WTC11 (cell line): ENCODE results near the gene APOL3. TPM values are rescaled to one million over a fixed set of nuclear protein-coding genes. Genes with fewer than 3 reads are reported as not detected.

Experiments
- ATAC-seq: fragments of 200-7000 bp; cut with Tn5 transposase; 2 replicates; pipeline ENCODE4 v1.10.0; 2021; ENCODE audit warnings: mild to moderate bottlenecking, moderate library complexity
- CTCF ChIA-PET: fragments of 300-600 bp; sonication (Branson Sonifier 250); formaldehyde crosslinking; loops from one replicate; lab custom pipeline; 2021; ENCODE audit warnings: antibody characterized with exemption; lab: Charles Lee
- POLR2A ChIA-PET: fragments of 350-600 bp; sonication (Branson Sonifier 250); formaldehyde crosslinking; loops from one replicate; lab custom pipeline; 2021; ENCODE audit warnings: antibody characterized with exemption; lab: Charles Lee
- DNase-seq: peaks from one replicate; pipeline ENCODE4 v3.0.0; 2021; ENCODE audit warnings: low spot score
- H3K27ac Mint-ChIP-seq: 2 replicates; pipeline ENCODE4 v1.8.0; 2021; ENCODE audit warnings: mixed read lengths
- H3K27me3 Mint-ChIP-seq: 2 replicates; pipeline ENCODE4 v1.8.0; 2021; ENCODE audit warnings: low read depth, mild to moderate bottlenecking, moderate library complexity, mixed read lengths
- H3K36me3 Mint-ChIP-seq: 2 replicates; pipeline ENCODE4 v1.8.0; 2021; ENCODE audit warnings: mixed read lengths
- H3K4me1 Mint-ChIP-seq: 2 replicates; pipeline ENCODE4 v1.8.0; 2022; ENCODE audit warnings: mixed read lengths
- H3K4me3 Mint-ChIP-seq: 2 replicates; pipeline ENCODE4 v1.8.0; 2021; ENCODE audit warnings: mild to moderate bottlenecking, moderate library complexity, mixed read lengths
- H3K9me3 Mint-ChIP-seq: 2 replicates; pipeline ENCODE4 v1.8.0; 2021; ENCODE audit warnings: mixed read lengths
- CREB1 ChIP-seq: sonication (generic); formaldehyde crosslinking; IDR thresholded peaks from 2 replicates; pipeline ENCODE4 v1.8.0; 2023; ENCODE audit warnings: mild to moderate bottlenecking, missing genetic modification reagents
- FOXJ3 ChIP-seq: sonication (generic); formaldehyde crosslinking; IDR thresholded peaks from 2 replicates; pipeline ENCODE4 v1.9.0; 2021; ENCODE audit warnings: missing genetic modification reagents, mild to moderate bottlenecking, borderline replicate concordance
- FOXK1 ChIP-seq: sonication (generic); formaldehyde crosslinking; IDR thresholded peaks from 2 replicates; pipeline ENCODE4 v1.8.0; 2022; ENCODE audit warnings: mild to moderate bottlenecking, moderate library complexity, missing genetic modification reagents
- NFATC4 ChIP-seq: fragments of 250-450 bp; sonication (Bioruptor Pico); IDR thresholded peaks from 2 replicates; pipeline ENCODE4 v1.9.0; 2021; ENCODE audit warnings: mild to moderate bottlenecking
- SMAD3 ChIP-seq: sonication (generic); formaldehyde crosslinking; IDR thresholded peaks from 2 replicates; pipeline ENCODE4 v1.8.0; 2022; ENCODE audit warnings: missing genetic modification reagents, mild to moderate bottlenecking, borderline replicate concordance
- SMAD4 ChIP-seq: sonication (generic); formaldehyde crosslinking; IDR thresholded peaks from 2 replicates; pipeline ENCODE4 v1.8.0; 2022; ENCODE audit warnings: mild to moderate bottlenecking, missing genetic modification reagents
- SP1 ChIP-seq: sonication (generic); formaldehyde crosslinking; conservative IDR thresholded peaks from 2 replicates; pipeline ENCODE4 v1.8.1; 2022; ENCODE audit warnings: missing genetic modification reagents
- TEAD1 ChIP-seq: sonication (generic); formaldehyde crosslinking; IDR thresholded peaks from 2 replicates; pipeline ENCODE4 v1.8.0; 2022; ENCODE audit warnings: mild to moderate bottlenecking, missing genetic modification reagents
- ZNF317 ChIP-seq: sonication (generic); formaldehyde crosslinking; IDR thresholded peaks from 2 replicates; pipeline ENCODE4 v1.8.1; 2023; ENCODE audit warnings: low read depth, mild to moderate bottlenecking, moderate library complexity, missing genetic modification reagents, borderline replicate concordance
- total RNA-seq: library from RNA; stranded (reverse); gene quantifications from 3 replicates; pipeline ENCODE4 v1.2.3, GENCODE V29; 2021
- TF ChIP-seq, protein P1 (sequence below): sonication (generic); formaldehyde crosslinking; IDR thresholded peaks from 2 replicates; pipeline ENCODE4 v1.8.1; 2022; ENCODE audit warnings: mild to moderate bottlenecking, moderate library complexity, missing genetic modification reagents
- TF ChIP-seq, protein P2 (sequence below): fragments of 250-450 bp; sonication (Bioruptor Pico); IDR thresholded peaks from 2 replicates; pipeline ENCODE4 v1.8.0; 2021; ENCODE audit warnings: mild to moderate bottlenecking
- TF ChIP-seq, protein P3 (sequence below): sonication (generic); formaldehyde crosslinking; IDR thresholded peaks from 2 replicates; pipeline ENCODE4 v1.8.1; 2023; ENCODE audit warnings: mild to moderate bottlenecking, moderate library complexity, missing genetic modification reagents
- TF ChIP-seq, protein P4 (sequence below): sonication (generic); formaldehyde crosslinking; IDR thresholded peaks from 2 replicates; pipeline ENCODE4 v1.8.1; 2023; ENCODE audit warnings: mild to moderate bottlenecking, missing genetic modification reagents
- TF ChIP-seq, protein P5 (sequence below): sonication (generic); formaldehyde crosslinking; conservative IDR thresholded peaks from 2 replicates; pipeline ENCODE4 v1.8.1; 2022; ENCODE audit warnings: mild to moderate bottlenecking, missing genetic modification reagents
- TF ChIP-seq, protein P6 (sequence below): sonication (generic); formaldehyde crosslinking; IDR thresholded peaks from 2 replicates; pipeline ENCODE4 v1.8.1; 2023; ENCODE audit warnings: mild to moderate bottlenecking, missing genetic modification reagents, borderline replicate concordance
- TF ChIP-seq, protein P7 (sequence below): sonication (generic); formaldehyde crosslinking; conservative IDR thresholded peaks from 2 replicates; pipeline ENCODE4 v1.8.1; 2023; ENCODE audit warnings: mild to moderate bottlenecking, low read depth, missing genetic modification reagents, moderate library complexity
- TF ChIP-seq, protein P8 (sequence below): sonication (generic); formaldehyde crosslinking; IDR thresholded peaks from 2 replicates; pipeline ENCODE4 v1.8.1; 2022; ENCODE audit warnings: low read depth, mild to moderate bottlenecking, moderate library complexity, missing genetic modification reagents, borderline replicate concordance
- TF ChIP-seq, protein P9 (sequence below): fragments of 250-450 bp; sonication (Bioruptor Pico); IDR thresholded peaks from 2 replicates; pipeline ENCODE4 v2.1.2; 2022; ENCODE audit warnings: mild to moderate bottlenecking, moderate library complexity
- TF ChIP-seq, protein P10 (sequence below): sonication (generic); formaldehyde crosslinking; IDR thresholded peaks from 2 replicates; pipeline ENCODE4 v1.8.1; 2023; ENCODE audit warnings: mild to moderate bottlenecking, missing genetic modification reagents

APOL3 gene
- total RNA-seq, 1 experiment from 2014 or later, result 0.26 TPM

DNA sequence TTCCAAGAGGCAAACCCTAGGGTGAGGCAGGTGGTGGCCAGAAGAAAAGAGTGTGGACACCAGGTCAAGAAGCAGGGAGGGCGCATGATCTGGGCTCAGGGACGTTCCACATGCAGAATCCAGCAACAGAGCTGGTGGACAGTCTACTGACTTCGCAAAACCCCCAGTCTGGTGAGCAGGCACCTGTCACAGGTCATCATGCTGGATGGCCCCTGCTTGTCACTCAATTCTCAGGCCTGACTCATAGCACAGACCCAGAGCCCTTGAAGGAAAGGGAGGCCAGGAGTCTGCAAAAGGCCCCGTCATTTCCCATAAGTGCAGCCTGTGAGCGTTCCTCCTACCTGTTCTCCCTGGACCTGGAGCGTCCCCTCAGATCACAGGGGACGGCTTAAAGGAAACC lies 22.9 kb upstream of the APOL3 start (continued):
- TF ChIP-seq, protein P1, sequence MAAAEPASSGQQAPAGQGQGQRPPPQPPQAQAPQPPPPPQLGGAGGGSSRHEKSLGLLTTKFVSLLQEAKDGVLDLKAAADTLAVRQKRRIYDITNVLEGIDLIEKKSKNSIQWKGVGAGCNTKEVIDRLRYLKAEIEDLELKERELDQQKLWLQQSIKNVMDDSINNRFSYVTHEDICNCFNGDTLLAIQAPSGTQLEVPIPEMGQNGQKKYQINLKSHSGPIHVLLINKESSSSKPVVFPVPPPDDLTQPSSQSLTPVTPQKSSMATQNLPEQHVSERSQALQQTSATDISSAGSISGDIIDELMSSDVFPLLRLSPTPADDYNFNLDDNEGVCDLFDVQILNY (CRISPR knock-in tag), result no peak
- TF ChIP-seq, protein P2, sequence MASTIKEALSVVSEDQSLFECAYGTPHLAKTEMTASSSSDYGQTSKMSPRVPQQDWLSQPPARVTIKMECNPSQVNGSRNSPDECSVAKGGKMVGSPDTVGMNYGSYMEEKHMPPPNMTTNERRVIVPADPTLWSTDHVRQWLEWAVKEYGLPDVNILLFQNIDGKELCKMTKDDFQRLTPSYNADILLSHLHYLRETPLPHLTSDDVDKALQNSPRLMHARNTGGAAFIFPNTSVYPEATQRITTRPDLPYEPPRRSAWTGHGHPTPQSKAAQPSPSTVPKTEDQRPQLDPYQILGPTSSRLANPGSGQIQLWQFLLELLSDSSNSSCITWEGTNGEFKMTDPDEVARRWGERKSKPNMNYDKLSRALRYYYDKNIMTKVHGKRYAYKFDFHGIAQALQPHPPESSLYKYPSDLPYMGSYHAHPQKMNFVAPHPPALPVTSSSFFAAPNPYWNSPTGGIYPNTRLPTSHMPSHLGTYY (CRISPR knock-in tag), result no peak
- TF ChIP-seq FOXK1 (no peak), TEAD1 (no peak), SP1 (CRISPR knock-in tag) (no peak)
- TF ChIP-seq, protein P3, sequence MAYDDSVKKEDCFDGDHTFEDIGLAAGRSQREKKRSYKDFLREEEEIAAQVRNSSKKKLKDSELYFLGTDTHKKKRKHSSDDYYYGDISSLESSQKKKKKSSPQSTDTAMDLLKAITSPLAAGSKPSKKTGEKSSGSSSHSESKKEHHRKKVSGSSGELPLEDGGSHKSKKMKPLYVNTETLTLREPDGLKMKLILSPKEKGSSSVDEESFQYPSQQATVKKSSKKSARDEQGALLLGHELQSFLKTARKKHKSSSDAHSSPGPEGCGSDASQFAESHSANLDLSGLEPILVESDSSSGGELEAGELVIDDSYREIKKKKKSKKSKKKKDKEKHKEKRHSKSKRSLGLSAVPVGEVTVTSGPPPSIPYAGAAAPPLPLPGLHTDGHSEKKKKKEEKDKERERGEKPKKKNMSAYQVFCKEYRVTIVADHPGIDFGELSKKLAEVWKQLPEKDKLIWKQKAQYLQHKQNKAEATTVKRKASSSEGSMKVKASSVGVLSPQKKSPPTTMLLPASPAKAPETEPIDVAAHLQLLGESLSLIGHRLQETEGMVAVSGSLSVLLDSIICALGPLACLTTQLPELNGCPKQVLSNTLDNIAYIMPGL (CRISPR knock-in tag), result no peak
- TF ChIP-seq, protein P4, sequence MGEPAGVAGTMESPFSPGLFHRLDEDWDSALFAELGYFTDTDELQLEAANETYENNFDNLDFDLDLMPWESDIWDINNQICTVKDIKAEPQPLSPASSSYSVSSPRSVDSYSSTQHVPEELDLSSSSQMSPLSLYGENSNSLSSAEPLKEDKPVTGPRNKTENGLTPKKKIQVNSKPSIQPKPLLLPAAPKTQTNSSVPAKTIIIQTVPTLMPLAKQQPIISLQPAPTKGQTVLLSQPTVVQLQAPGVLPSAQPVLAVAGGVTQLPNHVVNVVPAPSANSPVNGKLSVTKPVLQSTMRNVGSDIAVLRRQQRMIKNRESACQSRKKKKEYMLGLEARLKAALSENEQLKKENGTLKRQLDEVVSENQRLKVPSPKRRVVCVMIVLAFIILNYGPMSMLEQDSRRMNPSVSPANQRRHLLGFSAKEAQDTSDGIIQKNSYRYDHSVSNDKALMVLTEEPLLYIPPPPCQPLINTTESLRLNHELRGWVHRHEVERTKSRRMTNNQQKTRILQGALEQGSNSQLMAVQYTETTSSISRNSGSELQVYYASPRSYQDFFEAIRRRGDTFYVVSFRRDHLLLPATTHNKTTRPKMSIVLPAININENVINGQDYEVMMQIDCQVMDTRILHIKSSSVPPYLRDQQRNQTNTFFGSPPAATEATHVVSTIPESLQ (CRISPR knock-in tag), result no peak
- TF ChIP-seq, protein P5, sequence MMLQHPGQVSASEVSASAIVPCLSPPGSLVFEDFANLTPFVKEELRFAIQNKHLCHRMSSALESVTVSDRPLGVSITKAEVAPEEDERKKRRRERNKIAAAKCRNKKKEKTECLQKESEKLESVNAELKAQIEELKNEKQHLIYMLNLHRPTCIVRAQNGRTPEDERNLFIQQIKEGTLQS (CRISPR knock-in tag), result no peak
- TF ChIP-seq, protein P6, sequence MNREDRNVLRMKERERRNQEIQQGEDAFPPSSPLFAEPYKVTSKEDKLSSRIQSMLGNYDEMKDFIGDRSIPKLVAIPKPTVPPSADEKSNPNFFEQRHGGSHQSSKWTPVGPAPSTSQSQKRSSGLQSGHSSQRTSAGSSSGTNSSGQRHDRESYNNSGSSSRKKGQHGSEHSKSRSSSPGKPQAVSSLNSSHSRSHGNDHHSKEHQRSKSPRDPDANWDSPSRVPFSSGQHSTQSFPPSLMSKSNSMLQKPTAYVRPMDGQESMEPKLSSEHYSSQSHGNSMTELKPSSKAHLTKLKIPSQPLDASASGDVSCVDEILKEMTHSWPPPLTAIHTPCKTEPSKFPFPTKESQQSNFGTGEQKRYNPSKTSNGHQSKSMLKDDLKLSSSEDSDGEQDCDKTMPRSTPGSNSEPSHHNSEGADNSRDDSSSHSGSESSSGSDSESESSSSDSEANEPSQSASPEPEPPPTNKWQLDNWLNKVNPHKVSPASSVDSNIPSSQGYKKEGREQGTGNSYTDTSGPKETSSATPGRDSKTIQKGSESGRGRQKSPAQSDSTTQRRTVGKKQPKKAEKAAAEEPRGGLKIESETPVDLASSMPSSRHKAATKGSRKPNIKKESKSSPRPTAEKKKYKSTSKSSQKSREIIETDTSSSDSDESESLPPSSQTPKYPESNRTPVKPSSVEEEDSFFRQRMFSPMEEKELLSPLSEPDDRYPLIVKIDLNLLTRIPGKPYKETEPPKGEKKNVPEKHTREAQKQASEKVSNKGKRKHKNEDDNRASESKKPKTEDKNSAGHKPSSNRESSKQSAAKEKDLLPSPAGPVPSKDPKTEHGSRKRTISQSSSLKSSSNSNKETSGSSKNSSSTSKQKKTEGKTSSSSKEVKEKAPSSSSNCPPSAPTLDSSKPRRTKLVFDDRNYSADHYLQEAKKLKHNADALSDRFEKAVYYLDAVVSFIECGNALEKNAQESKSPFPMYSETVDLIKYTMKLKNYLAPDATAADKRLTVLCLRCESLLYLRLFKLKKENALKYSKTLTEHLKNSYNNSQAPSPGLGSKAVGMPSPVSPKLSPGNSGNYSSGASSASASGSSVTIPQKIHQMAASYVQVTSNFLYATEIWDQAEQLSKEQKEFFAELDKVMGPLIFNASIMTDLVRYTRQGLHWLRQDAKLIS (CRISPR knock-in tag), result no peak

DNA sequence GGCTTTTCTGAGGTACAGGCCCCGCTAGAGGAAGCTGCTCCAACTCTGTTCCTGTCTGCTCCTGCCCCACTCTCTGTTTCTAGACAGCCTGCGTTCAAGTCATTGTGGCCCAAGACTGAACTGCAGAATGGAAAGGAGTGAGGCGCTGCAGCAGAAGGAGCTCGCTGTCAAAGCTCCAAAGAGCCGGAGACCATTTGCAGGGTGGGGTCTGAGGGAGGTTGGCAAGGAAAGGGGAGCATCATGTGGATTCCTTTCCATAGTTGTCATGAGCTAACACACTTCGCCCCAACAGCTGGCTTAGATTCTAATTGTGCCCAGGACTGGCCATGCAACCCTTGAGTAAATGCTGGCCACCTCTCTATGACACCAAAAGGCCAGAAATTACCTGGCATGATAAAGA lies 22.3 kb upstream of the APOL3 start:
- ChIA-PET POLR2A (no interaction called here), CTCF (interaction anchor here (0.7 to 2.3 kb wide), 8 partner anchors 12 to 304 kb away, joined by 3 to 9 read pairs (median 5); no protein-coding TSS in a partner anchor)
- H3K36me3 Mint-ChIP-seq, result no peaks in the 10 kb centered on the region
- H3K4me1 Mint-ChIP-seq, result peaks cover 13% of the 10 kb centered on the region
- H3K4me3 Mint-ChIP-seq, result no peak overlapping the region
- no peak overlapping the region for H3K27ac Mint-ChIP-seq
- H3K9me3 Mint-ChIP-seq, result no peaks in the 10 kb centered on the region
- ATAC-seq (no peak), DNase-seq (no peak)
- peaks cover under 1% of the 10 kb centered on the region; the same call in 1 of the 2 replicates for H3K27me3 Mint-ChIP-seq
- TF ChIP-seq ZNF317 (CRISPR knock-in tag) (no peak), SP1 (CRISPR knock-in tag) (no peak), SMAD3 (CRISPR knock-in tag) (no peak), CREB1 (CRISPR knock-in tag) (no peak), SMAD4 (CRISPR knock-in tag) (no peak), FOXJ3 (CRISPR knock-in tag) (no peak), NFATC4 (CRISPR knock-in tag) (no peak)
- TF ChIP-seq, protein P7, sequence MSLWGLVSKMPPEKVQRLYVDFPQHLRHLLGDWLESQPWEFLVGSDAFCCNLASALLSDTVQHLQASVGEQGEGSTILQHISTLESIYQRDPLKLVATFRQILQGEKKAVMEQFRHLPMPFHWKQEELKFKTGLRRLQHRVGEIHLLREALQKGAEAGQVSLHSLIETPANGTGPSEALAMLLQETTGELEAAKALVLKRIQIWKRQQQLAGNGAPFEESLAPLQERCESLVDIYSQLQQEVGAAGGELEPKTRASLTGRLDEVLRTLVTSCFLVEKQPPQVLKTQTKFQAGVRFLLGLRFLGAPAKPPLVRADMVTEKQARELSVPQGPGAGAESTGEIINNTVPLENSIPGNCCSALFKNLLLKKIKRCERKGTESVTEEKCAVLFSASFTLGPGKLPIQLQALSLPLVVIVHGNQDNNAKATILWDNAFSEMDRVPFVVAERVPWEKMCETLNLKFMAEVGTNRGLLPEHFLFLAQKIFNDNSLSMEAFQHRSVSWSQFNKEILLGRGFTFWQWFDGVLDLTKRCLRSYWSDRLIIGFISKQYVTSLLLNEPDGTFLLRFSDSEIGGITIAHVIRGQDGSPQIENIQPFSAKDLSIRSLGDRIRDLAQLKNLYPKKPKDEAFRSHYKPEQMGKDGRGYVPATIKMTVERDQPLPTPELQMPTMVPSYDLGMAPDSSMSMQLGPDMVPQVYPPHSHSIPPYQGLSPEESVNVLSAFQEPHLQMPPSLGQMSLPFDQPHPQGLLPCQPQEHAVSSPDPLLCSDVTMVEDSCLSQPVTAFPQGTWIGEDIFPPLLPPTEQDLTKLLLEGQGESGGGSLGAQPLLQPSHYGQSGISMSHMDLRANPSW (CRISPR knock-in tag), result no peak
- TF ChIP-seq, protein P8, sequence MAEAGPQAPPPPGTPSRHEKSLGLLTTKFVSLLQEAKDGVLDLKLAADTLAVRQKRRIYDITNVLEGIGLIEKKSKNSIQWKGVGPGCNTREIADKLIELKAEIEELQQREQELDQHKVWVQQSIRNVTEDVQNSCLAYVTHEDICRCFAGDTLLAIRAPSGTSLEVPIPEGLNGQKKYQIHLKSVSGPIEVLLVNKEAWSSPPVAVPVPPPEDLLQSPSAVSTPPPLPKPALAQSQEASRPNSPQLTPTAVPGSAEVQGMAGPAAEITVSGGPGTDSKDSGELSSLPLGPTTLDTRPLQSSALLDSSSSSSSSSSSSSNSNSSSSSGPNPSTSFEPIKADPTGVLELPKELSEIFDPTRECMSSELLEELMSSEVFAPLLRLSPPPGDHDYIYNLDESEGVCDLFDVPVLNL, result no peak
- TF ChIP-seq, protein P9, sequence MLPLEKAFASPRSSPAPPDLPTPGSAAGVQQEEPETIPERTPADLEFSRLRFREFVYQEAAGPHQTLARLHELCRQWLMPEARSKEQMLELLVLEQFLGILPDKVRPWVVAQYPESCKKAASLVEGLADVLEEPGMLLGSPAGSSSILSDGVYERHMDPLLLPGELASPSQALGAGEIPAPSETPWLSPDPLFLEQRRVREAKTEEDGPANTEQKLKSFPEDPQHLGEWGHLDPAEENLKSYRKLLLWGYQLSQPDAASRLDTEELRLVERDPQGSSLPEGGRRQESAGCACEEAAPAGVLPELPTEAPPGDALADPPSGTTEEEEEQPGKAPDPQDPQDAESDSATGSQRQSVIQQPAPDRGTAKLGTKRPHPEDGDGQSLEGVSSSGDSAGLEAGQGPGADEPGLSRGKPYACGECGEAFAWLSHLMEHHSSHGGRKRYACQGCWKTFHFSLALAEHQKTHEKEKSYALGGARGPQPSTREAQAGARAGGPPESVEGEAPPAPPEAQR (CRISPR knock-in tag), result no peak
- TF ChIP-seq, protein P10, sequence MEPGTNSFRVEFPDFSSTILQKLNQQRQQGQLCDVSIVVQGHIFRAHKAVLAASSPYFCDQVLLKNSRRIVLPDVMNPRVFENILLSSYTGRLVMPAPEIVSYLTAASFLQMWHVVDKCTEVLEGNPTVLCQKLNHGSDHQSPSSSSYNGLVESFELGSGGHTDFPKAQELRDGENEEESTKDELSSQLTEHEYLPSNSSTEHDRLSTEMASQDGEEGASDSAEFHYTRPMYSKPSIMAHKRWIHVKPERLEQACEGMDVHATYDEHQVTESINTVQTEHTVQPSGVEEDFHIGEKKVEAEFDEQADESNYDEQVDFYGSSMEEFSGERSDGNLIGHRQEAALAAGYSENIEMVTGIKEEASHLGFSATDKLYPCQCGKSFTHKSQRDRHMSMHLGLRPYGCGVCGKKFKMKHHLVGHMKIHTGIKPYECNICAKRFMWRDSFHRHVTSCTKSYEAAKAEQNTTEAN, result no peak
